HG03469 (cell line): ENCODE results near the gene RYK.

Experiments used
- ATAC-seq: cut with Tn5 transposase; IDR thresholded peaks from one replicate; pipeline ENCODE4 v1.9.1; 2021; ENCODE audit warnings: mild to moderate bottlenecking, moderate library complexity, moderate number of reproducible peaks; ENCODE audit not compliant: unreplicated experiment

Gene RYK

DNA sequence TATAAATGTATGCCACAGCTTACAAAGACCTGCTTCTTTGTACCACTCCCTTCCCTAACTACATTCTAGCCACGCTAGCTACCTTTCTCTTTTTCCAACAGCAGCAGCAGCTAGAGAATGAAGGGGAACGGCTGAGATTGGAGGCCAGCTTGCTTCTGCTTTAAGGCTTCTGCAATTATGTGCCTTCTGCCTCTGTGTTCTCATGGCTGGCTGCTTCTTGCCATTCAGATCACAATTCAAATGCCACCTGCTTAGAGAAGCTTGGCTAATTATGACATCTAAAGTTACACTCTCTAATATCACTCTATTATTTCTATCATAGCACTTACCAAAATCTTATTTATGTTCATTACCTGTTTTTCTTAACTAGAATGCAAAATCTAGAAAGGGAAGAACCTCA lies 95.2 kb downstream of the RYK start:
- ATAC-seq, result no peak

DNA sequence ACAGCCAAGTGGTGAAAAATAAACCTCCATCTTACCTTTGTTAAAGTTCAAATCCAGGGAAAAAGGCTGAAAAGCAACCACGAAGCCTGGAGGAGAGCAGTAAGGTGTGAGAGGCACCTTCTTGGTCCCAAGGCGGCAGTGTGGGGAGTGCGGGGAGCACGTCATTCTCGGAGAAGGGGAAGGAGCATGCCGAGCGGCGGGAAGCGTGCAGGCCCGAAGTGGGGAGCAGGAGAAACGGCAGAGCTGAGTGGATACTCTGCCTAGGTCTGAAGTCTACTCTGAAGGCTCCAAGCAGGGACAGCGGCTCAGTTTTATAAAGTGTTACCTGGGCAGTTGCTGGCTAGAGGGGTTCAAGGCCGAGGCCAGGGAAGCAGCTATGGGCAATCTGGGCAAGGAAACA lies 96.9 kb downstream of the RYK start:
- no peak for ATAC-seq

DNA sequence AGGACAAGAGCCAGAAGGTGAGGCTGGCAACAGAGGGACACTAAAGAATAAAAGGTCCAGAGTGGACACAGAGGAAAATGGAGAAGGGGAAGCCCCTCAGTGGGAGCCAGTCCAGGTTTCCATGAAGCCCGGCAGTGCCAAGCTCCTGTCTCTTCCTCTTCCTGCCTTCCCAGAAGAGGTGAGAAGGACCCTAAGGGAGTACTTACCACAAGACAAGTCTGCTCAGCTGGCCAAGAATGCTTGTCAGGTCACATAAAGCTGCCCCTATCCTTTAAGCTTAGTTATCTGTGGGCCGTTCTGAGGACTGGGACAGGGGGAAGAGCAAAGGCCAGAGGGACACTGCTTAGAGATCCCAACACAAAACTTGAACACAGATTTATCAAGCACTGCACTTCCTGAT lies 100.2 kb downstream of the RYK start:
- ATAC-seq, result no peak

DNA sequence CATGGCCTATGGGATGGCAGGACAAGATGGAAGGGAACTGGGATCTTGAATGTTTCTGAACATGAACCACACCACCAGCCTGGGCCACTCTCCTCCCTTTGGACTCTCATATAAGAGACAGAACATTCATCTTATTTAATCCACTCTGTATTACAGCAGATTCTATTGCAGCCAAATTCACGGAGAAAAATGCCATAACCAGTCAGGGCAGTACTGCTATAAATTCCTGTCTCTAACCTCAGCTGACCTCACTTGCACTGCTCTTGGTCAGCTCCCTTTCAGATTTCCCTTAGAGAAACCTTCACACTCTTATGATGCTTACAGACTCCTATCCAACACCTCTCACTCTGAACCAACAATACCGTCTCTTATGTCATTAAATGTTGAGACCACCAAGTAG lies 101.4 kb downstream of the RYK start:
- no peak for ATAC-seq

DNA sequence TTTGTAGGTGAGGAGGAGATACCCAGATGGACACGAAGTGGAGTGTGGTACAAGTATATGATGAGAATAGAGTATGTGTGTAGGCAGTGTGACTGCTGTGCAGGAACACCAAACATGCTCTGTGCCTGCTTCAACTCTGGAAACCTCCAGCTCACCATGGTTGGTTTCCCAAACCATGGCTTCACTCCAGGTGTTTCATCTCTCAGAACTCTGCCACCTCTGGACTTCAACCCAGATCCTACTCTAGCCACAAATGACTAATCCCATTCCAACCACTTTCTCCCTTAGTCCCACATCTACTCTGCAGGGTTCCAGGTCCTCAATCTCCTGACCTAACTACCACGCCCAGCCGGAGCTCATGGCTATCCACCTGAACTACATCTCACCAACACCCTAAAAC lies 102.1 kb downstream of the RYK start:
- ATAC-seq, result no peak

DNA sequence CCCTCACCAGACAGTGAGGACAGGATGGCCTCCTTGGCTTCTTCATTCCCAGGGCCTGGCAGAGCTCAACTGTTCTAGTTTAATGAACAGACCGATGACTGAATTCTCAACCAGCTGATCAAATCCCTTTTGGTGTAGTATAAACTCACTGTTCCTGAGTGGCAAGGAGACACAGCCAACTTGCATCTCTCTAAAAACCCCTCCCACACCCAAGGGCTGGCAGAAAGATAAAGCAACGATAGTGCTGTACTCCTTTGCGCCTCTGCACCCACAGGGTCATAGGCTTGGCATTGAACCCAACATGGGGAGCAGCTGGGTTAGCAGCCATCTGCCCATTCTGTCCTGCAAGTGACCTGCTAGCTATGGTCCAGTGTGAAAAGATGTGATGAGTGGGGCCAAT lies 103.2 kb downstream of the RYK start:
- ATAC-seq, result no peak

DNA sequence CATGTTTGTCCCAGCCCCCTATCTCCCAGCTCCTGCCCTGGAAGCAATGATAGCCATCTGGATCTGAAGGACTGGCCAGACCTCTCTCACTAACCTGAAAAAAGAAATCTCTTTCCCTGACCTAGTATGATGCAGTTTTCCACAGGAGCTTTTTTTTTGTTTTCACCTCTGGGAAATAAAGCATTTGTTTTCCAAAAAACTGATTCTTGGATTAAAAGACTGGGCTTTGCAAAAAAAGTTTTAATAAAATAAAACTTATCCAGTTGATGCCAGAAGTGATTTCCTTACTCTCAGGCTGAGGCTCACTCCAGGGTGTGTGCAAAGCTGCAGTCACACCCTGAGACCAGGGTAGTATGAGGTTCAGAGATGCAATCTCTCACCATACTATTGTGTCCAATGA lies 104.0 kb downstream of the RYK start:
- ATAC-seq, result no peak

DNA sequence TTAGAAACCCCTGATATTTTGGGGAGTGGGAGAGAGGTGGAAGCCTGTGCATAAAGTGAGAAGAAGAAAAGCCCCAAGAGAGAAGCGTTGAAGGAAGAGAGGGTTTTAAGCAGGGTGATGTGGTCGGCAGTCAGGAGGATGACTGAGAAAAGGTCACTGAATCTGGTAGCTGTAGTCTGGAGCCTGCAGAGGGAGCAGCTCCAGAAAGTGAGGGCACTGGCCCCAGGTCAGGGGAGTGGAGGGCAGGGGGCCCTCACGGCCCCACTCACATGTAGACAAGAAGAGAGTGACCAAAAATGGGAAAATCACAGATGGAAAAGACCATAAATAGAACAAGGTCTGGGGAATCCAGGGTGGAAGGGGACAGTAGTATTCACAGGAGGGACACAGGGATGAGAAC lies 105.5 kb downstream of the RYK start:
- no peak for ATAC-seq

DNA sequence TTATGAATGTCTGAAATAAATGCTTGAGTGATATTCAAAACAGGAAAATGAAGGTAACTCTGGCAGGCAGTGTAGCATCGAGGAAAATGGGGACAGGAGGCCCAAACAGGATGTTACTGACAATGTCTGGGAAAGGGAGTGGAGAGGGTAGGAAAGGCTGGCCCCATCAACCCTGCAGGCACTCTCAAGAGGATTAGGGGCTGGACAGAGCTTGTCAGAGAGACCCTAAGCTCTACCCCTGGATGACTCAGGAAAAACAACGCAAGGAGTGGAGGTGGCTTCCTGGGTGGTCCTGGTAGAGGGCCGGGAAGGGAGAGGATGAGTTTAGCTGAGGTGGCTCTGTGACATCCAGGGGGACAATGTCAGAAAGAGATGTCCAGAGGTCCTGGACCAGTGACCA lies 106.0 kb downstream of the RYK start:
- ATAC-seq, result no peak

DNA sequence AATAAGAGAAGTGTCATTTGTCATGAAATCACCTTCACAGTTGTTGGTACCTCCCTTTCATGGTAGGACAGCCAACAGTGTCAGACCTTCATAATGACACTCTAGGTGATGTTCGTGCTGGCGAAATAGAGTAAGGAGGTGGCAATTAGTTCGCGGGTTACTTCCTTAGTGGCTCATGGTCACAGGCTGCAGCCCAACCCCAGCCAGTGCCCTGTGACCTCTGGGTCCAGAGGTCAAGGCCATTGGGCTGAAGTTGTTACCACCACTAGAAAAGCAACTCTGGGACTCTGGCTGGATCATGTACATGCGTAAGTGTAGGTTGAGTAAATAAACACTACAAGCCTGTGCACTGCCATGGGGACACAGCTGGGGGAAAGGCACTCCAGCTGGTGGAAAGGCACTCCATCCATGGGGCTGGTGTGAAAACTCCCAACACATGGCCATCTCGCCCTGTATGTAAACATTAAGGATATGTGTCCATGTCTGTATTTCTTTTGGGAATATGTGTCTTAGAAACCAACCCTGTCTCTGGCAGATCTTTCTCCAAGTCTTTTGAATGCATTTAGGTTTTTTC lies 106.7 kb downstream of the RYK start:
- ATAC-seq, result no peak

DNA sequence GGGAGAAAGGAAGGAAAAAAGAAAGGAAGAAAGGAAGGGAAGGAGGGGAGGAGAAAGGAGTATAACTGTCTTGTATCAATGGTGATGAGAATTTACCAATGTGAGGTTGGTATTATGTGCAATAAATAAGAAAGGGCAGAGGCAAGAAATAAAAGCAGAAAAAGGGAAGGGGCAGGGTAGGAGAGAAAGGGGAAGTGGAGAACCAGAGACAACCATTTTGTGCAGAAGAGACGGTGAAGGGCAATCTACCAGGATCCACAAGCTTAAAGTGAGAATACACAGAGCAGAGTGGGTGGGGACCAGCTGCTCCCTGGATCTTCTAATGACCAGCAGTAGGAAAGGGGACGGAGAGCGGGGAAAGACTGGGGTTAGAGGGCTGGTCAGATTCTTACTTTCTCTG lies 114.1 kb downstream of the RYK start:
- ATAC-seq, result no peak

DNA sequence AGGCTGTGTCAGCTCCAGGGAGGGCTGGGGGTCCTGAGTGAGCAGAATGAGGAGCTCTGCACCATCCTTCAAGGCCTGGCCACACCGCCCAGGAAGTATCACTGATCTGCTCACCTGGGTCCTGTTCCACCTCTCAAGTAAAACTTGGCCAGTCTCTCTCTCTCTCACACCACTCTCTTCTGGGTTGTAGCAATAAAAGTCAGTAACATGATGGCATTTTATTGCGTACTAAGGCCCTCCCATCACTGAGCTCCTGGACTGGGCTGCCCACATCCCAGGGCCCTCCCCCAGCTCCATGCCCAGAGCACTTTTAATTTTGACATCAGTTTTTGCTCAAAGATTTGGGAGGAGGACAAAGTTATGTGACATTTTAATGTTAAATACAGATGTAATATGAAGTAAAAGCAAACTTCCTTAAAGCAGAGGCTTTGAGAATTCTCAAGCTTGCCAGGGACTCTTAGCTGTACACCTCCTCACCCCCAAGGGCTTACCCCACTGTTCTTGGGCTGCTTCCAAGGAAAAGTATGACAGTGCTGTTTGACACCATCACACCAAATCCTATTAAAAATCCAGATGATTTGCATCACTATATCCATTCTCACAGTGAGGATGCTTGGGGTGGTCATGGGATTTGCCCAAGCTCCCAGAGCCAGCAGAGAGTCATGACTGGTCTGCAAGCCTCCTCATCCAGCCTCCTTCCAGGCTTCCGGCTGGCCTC lies 115.8 kb downstream of the RYK start:
- no peak for ATAC-seq

DNA sequence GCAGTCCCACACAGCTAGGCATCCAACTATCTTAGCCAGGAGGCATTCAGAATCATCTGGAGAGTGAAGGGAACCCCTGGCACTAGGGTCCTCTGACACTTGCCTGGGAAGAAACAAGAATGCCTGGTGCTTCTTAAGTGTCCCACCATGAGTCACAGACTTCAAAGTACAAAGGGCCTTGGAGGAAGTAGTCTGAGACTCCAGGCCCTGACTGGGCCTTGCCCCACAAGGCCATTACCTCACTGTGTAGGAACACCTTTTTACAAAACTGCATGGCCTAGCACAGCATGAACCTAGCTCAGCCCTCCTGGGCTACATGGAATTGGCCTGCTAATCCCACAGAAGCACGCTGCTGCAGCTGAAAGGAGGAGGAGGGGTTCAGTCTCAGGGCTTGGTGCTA lies 116.4 kb downstream of the RYK start:
- ATAC-seq, result no peak

DNA sequence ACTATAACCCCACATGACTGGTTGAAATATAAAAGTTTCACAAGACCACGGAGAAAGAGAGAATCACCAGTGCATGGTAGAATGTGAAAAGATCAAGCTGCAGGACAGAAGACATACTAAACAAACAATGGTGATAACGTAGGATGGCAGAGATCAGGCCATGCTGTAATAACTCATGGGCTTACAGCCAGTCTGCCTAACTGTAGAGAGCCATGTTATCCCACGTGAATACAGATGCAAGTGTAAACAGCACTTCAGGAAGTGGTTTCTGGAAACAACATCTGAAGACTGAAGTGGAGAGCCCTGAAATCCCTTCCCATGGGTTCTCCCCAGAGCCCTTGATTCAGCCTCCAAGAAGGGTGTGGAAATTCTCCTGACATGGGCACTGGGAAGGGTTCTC lies 117.7 kb downstream of the RYK start:
- no peak for ATAC-seq

DNA sequence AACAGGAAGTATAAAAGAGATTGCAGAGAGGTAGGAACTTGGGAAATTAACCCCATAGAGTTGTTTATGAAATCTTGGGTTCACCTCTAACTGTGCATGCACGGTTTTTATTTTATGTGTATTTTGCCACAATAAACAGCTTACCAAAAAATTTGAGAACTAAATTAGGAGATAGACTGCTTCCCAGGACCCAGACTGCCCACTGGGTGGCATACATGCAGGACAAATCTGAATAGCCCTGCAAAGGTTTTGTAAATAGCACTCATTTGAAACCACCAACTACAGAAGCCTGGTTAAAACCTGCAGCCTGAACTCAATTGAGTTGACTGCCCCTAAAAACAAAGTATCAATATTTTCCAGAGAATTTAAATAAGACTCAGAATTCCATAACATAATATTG lies 124.5 kb downstream of the RYK start:
- no peak for ATAC-seq

DNA sequence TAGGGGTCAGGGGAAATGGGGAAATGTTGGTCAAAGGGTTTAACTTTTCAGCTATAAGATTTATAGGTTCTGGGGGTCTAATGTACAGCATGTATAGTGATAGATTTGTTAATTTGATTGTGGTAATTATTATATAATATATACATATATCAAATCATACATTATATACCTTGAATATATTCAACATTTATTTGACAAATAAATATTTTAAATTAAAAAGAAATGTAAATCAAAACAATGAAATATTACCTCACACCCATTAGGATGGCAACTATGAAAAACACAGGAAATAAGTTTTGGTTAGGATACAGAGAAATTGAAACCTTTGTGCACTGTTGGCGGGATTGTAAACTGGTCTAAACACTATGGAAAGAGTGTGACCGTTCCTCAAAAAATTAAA lies 135.9 kb downstream of the RYK start:
- no peak for ATAC-seq

DNA sequence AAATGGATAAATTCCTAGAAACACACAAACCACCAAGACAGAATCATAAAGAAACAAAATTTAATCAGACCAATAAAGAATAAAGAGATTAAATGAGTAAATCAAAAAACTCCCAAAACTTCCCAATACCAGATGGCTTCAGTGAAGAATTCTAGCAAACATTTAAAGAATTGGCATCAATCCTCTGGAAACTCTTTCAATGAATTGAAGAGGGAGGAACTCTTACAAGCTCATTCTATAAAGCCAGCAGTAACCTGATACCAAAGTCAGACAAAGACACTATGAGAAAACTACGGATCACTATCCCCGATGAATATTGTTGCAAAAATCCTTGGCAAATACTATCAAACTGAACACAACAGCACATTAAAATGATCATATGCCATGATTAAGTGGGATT lies 139.0 kb downstream of the RYK start:
- ATAC-seq, result no peak

DNA sequence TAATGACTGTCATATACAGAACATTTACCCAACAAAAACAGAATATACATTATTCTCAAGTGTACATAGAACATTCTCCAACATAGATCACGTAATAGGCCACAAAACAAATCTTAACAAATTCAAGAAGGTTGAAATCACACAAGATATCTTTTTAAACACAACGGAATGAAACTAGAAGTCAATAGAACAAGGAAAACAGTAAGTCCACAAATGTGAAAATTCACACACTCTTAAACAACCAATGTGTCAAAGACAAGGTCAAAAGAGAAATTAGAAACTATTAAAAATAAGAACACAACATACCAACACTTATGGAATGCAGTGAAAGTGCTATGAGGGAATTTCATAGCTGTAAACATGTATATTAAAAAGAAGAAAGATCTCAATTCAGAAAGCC lies 139.7 kb downstream of the RYK start:
- ATAC-seq, result no peak
